SJCRH30 (cell line): Measurements from ENCODE around the gene HNRNPA0. TPM values are rescaled to one million over a fixed set of nuclear protein-coding genes. Genes with fewer than 3 reads are reported as not detected.

ENCODE experiments used
- DNase-seq, 2 experiments: peaks; one replicate each; pipeline ENCODE4 v3.0.0-alpha.2; 2015 to 2020
- H3K27ac ChIP-seq: fragments of 250-450 bp; sonication (Bioruptor Pico); 2 replicates; pipeline ENCODE4 v1.5.1; 2020; ENCODE audit warnings: mild to moderate bottlenecking, moderate library complexity
- H3K27me3 ChIP-seq: fragments of 250-450 bp; sonication (Bioruptor Pico); 2 replicates; pipeline ENCODE4 v1.5.1; 2020; ENCODE audit warnings: mild to moderate bottlenecking, moderate library complexity
- H3K36me3 ChIP-seq: fragments of 250-450 bp; sonication (Bioruptor Pico); 2 replicates; pipeline ENCODE4 v1.5.1; 2020; ENCODE audit warnings: mild to moderate bottlenecking, moderate library complexity
- H3K4me1 ChIP-seq: fragments of 250-450 bp; sonication (Bioruptor Pico); 2 replicates; pipeline ENCODE4 v1.5.1; 2020; ENCODE audit warnings: mild to moderate bottlenecking, moderate library complexity
- H3K4me3 ChIP-seq: fragments of 250-450 bp; sonication (Bioruptor Pico); 2 replicates; pipeline ENCODE4 v1.5.1; 2020; ENCODE audit warnings: mild to moderate bottlenecking, moderate library complexity
- H3K9me3 ChIP-seq: fragments of 250-450 bp; sonication (Bioruptor Pico); replicated peaks from 2 replicates; pipeline ENCODE4 v1.5.1; 2020; ENCODE audit warnings: mild to moderate bottlenecking, moderate library complexity
- total RNA-seq: library from RNA; depleted of rRNA; stranded (reverse); fragments of >200 nt; shearing (Covaris generic); gene quantifications from 2 replicates; pipeline ENCODE4 v1.2.3, GENCODE V29; 2014

The HNRNPA0 gene
- total RNA-seq, 1 experiment from 2014 or later: 36.3 TPM

GRCh38 chr5:137724251-137724650 is 29.9 kb downstream of the HNRNPA0 start:
- no peaks in the 10 kb centered on the region for H3K4me1 ChIP-seq

GRCh38 chr5:137718611-137719010 is 35.6 kb downstream of the HNRNPA0 start:
- H3K4me1 ChIP-seq: no peaks in the 10 kb centered on the region
- 0 out of 2 replicates have a peak, but pooled peaks cover 3% of the 10 kb centered on the region for H3K9me3 ChIP-seq
- H3K27ac ChIP-seq: no peak overlapping the region
- no peak overlapping the region for H3K4me3 ChIP-seq
- H3K36me3 ChIP-seq: no peaks in the 10 kb centered on the region
- no peaks in the 10 kb centered on the region for H3K27me3 ChIP-seq
- no peak for DNase-seq

More at GRCh38 chr5:137724251-137724650, 29.9 kb downstream of the HNRNPA0 start:
- Histone ChIP-seq H3K27ac (no peak overlapping the region), H3K9me3 (0 out of 2 replicates have a peak, but pooled peaks cover 3% of the 10 kb centered on the region), H3K27me3 (no peaks in the 10 kb centered on the region), H3K36me3 (no peaks in the 10 kb centered on the region), H3K4me3 (no peak overlapping the region)
- DNase-seq: no peak

- Histone ChIP-seq H3K9me3 (no peaks in the 10 kb centered on the region), H3K36me3 (no peaks in the 10 kb centered on the region), H3K27ac (no peak overlapping the region), H3K4me1 (no peaks in the 10 kb centered on the region), H3K27me3 (no peaks in the 10 kb centered on the region), H3K4me3 (no peak overlapping the region)
- no peak for DNase-seq
Observed at GRCh38 chr5:137716337-137716736, 37.8 kb downstream of the HNRNPA0 start.

GRCh38 chr5:137715456-137715855 is 38.7 kb downstream of the HNRNPA0 start:
- no peaks in the 10 kb centered on the region for H3K4me1 ChIP-seq
- no peaks in the 10 kb centered on the region for H3K9me3 ChIP-seq
- no peak overlapping the region for H3K27ac ChIP-seq
- DNase-seq: no peak
- no peaks in the 10 kb centered on the region for H3K27me3 ChIP-seq
- H3K36me3 ChIP-seq: no peaks in the 10 kb centered on the region; the same call in 1 of the 2 replicates
- no peak overlapping the region for H3K4me3 ChIP-seq

GRCh38 chr5:137714946-137715345 is 39.2 kb downstream of the HNRNPA0 start:
- no peak overlapping the region for H3K27ac ChIP-seq
- H3K27me3 ChIP-seq: no peaks in the 10 kb centered on the region
- no peak for DNase-seq
- no peak overlapping the region for H3K4me3 ChIP-seq
- H3K9me3 ChIP-seq: no peaks in the 10 kb centered on the region
- no peaks in the 10 kb centered on the region for H3K4me1 ChIP-seq
- no peaks in the 10 kb centered on the region; the same call in 1 of the 2 replicates for H3K36me3 ChIP-seq

GRCh38 chr5:137714494-137714893 is 39.7 kb downstream of the HNRNPA0 start:
- no peak for DNase-seq
- no peaks in the 10 kb centered on the region for H3K9me3 ChIP-seq
- no peak overlapping the region for H3K4me3 ChIP-seq
- H3K36me3 ChIP-seq: no peaks in the 10 kb centered on the region; the same call in 1 of the 2 replicates
- H3K27me3 ChIP-seq: no peaks in the 10 kb centered on the region
- no peaks in the 10 kb centered on the region for H3K4me1 ChIP-seq
- H3K27ac ChIP-seq: no peak overlapping the region

- H3K27ac ChIP-seq: no peak overlapping the region
- H3K4me3 ChIP-seq: no peak overlapping the region
- DNase-seq: no peak
- no peaks in the 10 kb centered on the region; the same call in 1 of the 2 replicates for H3K36me3 ChIP-seq
- H3K9me3 ChIP-seq: no peaks in the 10 kb centered on the region
- H3K4me1 ChIP-seq: no peaks in the 10 kb centered on the region
- H3K27me3 ChIP-seq: no peaks in the 10 kb centered on the region
Observed at GRCh38 chr5:137712139-137712667, 42.0 kb downstream of the HNRNPA0 start.

- Histone ChIP-seq H3K27me3 (no peaks in the 10 kb centered on the region), H3K4me3 (no peak overlapping the region), H3K27ac (no peak overlapping the region), H3K4me1 (no peaks in the 10 kb centered on the region), H3K9me3 (no peaks in the 10 kb centered on the region), H3K36me3 (no peaks in the 10 kb centered on the region; the same call in 1 of the 2 replicates)
- no peak for DNase-seq
Observed at GRCh38 chr5:137710086-137710485, 44.1 kb downstream of the HNRNPA0 start.

- H3K4me1 ChIP-seq: no peaks in the 10 kb centered on the region
- no peaks in the 10 kb centered on the region for H3K27me3 ChIP-seq
- H3K36me3 ChIP-seq: no peaks in the 10 kb centered on the region; the same call in 1 of the 2 replicates
- no peaks in the 10 kb centered on the region for H3K9me3 ChIP-seq
- no peak for DNase-seq
- no peak overlapping the region for H3K27ac ChIP-seq
- no peak overlapping the region for H3K4me3 ChIP-seq
Observed at GRCh38 chr5:137708796-137709559, 45.2 kb downstream of the HNRNPA0 start.

GRCh38 chr5:137708062-137708461 is 46.1 kb downstream of the HNRNPA0 start:
- H3K27ac ChIP-seq: no peak overlapping the region
- H3K36me3 ChIP-seq: no peaks in the 10 kb centered on the region; the same call in 1 of the 2 replicates
- no peaks in the 10 kb centered on the region for H3K4me1 ChIP-seq
- H3K9me3 ChIP-seq: no peaks in the 10 kb centered on the region
- H3K27me3 ChIP-seq: no peaks in the 10 kb centered on the region; the same call in 1 of the 2 replicates
- no peak overlapping the region for H3K4me3 ChIP-seq
- no peak for DNase-seq

GRCh38 chr5:137706841-137707240 is 47.3 kb downstream of the HNRNPA0 start:
- Histone ChIP-seq H3K9me3 (no peaks in the 10 kb centered on the region), H3K36me3 (no peaks in the 10 kb centered on the region; the same call in 1 of the 2 replicates), H3K27me3 (no peaks in the 10 kb centered on the region; the same call in 1 of the 2 replicates), H3K4me3 (no peak overlapping the region), H3K27ac (no peak overlapping the region), H3K4me1 (no peaks in the 10 kb centered on the region)
- no peak for DNase-seq

GRCh38 chr5:137705106-137705505 is 49.1 kb downstream of the HNRNPA0 start:
- no peaks in the 10 kb centered on the region for H3K9me3 ChIP-seq
- H3K36me3 ChIP-seq: no peaks in the 10 kb centered on the region
- H3K27ac ChIP-seq: no peak overlapping the region
- peaks cover 7% of the 10 kb centered on the region for H3K27me3 ChIP-seq
- no peak for DNase-seq
- no peaks in the 10 kb centered on the region for H3K4me1 ChIP-seq
- no peak overlapping the region for H3K4me3 ChIP-seq

- H3K4me3 ChIP-seq: no peak overlapping the region
- H3K9me3 ChIP-seq: no peaks in the 10 kb centered on the region
- no peak for DNase-seq
- H3K36me3 ChIP-seq: no peaks in the 10 kb centered on the region
- peaks cover 16% of the 10 kb centered on the region for H3K27me3 ChIP-seq
- H3K4me1 ChIP-seq: no peaks in the 10 kb centered on the region
- no peak overlapping the region for H3K27ac ChIP-seq
Observed at GRCh38 chr5:137703565-137703964, 50.6 kb downstream of the HNRNPA0 start.

GRCh38 chr5:137700282-137700680 is 53.9 kb downstream of the HNRNPA0 start:
- H3K27ac ChIP-seq: no peak overlapping the region
- no peak for DNase-seq
- no peaks in the 10 kb centered on the region for H3K36me3 ChIP-seq
- H3K4me1 ChIP-seq: no peaks in the 10 kb centered on the region
- no peaks in the 10 kb centered on the region for H3K9me3 ChIP-seq
- H3K27me3 ChIP-seq: peaks cover 16% of the 10 kb centered on the region
- H3K4me3 ChIP-seq: no peak overlapping the region
